HG03159 (cell line): ENCODE measurements around the gene SLC9B1.
"Not testable (repeated sequence)": the region's sequence is repeated elsewhere in the genome, so short reads cannot be mapped to it uniquely, and the experiment has no call there.

Experiments used
- ATAC-seq: cut with Tn5 transposase; IDR thresholded peaks from one replicate; pipeline ENCODE4 v1.9.1; 2021; ENCODE audit warnings: mild to moderate bottlenecking, moderate library complexity; ENCODE audit not compliant: unreplicated experiment

SLC9B1 gene

DNA sequence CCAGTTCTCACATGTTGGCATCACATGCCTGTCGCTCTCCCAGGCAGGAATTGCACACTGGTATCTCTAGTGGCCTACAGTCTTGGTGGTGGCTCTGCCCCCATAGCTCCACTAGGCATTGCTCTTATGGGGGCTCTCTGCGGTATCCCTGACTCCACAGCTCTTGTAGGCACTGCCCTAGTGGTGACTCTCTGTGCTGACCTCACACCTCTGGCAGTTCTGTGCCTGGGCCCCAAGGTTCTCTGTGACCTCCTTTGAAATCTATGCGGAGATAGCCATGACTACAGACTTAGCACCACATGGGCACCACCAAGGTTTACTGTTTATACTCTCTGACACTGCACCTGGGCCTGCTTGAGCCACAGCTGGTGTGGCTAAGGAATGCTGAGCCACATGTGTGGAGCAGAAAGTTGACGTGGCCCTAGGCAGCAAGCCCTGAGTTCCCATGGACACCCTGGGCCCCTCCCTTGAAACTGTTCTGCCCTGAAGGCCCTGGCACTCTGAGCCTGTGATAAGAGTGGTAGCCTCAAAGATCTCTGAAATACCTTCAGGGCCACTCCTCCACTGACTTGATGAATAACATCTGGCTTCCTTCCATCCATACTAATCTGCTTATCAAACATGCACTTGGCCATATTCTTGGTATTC, 8.0 kb downstream of the SLC9B1 start:
- ATAC-seq = no peak

DNA sequence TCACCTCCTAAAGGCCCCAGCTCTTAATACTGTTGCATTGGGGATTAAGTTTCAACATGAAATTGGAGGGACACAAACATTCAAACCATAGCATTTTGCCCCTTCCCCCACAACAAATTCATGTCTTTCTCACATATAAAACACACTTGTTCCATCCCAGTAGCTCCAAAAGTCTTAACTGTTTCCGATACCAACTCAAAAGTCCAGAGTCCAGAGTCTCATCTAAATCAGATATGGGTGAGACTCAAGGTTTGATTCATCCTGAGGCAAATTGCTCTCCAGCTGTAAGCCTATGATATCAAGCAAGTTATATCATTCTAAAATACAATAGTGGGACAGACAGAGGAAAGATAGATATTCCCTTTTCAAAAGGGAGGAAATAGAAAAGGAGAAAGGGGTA, 8.7 kb downstream of the SLC9B1 start:
- ATAC-seq = no peak

DNA sequence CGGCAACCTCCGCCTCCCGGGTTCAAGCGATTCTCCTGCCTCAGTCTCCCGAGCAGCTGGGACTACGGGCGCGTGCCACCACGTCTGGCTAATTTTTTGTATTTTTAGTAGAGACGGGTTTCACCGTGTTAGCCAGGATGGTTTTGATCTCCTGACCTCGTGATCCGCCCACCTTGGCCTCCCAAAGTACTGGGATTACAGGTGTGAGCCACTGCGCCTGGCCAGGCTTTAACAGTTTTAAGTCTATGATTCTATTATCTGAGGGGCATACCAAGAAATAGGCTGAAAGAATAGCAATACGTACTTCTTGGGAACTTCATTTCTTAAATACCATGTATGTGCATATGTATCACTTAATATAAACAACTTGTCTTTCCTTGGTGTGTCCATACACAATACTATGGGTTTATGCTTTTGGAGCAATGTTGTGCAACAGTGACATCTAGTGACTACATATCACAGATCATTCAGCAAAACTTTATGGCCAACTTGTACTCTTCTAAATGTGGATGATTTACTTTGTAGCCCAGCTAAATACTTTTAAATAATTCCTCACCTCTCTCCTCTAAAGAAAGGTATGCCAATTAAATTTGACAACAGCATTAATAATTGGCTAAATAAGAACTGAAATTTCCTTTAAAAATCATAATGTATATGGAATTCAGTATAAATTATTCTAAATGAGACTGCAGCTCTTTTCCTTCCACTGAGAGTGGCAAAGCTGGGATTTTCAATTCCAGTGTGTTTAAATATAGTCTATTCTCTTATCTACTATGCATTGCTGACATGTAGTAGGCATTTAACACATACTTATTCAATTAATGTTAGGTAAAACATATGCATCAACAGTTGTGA, 10.4 kb downstream of the SLC9B1 start:
- peak; percentile 85 for ATAC-seq

DNA sequence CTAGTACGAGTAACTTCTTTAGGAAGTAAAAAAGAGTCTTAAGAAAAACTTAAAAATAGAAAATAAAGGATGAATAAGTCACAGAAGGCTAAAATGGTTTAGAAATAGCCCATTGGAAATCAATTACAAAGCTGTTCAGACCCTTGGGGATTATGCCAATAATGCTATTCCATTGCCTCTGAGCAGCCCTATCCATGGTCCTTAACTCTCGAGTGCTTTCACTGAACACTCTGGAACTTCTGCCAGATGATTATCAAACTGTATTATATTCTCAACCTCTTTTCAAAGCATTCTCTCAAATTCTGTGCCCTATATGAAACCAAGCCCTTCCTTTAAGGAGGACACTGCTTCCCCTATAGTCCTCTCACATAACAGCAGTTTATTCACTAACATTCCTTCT, 17.0 kb downstream of the SLC9B1 start:
- ATAC-seq = no peak

DNA sequence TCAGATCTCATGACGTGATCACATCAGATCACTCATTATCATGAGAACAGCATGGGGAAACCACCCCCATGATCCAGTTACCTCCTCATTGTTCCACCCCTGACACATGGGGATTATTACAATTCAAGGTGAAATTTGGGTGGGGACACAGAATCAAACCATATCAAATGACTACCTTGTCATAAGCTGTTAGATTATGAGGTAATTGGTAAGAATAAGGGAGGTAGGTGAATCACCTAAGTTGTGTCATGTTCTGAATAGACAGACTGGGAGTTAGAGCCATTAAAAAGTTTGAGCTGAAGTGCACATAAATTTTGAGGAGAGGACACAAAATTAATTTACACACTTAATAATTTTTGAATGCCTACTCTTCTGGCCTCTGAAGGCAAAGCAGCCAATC, 24.7 kb downstream of the SLC9B1 start:
- ATAC-seq = no peak

DNA sequence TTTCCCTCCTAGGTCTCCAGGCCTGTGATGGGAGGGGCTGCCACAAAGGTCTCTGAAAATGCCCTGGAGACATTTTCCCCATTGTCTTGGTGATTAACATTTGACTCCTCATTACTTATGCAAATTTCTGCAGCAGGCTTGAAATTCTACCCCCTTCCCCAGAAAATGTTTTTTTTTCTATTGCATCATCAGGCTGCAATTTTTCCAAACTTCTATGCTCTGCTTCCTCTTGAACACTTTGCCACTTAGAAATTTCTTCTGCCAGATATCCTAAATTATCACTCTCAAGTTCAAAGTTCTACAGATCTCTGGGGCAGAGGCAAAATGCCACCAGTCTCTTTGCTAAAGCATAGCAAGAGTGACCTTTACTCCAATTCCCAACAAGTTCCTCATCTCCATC, 25.5 kb downstream of the SLC9B1 start:
- not testable (repeated sequence) for ATAC-seq

DNA sequence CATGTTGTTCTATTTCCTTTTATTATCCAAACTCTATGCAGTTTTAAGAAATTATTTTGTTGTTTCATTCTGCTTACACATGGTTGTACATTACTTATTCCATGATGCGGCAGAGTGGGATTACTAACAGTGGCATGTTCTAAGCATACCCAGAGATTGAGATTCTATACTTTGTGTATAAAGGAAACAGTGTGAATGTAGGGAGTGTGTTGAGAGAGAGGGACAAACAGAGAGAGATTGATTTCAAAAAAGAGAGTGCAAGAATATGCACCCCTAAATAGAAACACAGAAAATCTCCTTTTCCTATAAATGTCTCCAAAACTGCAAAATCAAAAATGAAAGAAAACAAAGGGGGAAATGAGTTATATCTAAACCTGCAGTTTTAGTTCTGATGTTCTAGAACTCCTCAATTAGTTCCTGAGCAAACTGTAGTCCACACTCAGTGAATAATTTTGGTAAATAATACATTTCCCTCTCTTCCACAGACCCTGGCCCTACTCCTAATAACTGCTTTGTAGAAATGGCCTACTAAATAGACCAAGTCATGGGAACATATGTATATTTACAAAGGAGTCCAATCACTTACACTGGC, 31.0 kb downstream of the SLC9B1 start:
- ATAC-seq = no peak

DNA sequence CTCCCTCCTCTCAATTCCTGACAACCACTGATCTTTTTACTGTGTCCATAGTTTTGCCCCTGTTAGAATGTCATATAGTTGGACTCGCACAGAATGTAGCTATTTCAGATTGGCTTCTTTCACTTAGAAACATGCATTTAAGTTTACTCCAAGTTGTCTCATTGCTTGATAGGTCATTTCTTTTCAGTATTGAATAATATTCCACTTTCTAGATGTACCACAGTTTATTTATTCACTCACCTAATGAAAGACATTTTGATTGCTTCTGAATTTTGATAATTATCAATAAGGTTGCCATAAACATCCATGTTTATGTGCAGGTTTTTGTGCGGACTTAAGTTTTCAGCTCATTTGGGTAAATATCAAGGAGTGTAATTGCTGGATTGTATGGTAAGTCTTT, 38.5 kb downstream of the SLC9B1 start:
- ATAC-seq = no peak

DNA sequence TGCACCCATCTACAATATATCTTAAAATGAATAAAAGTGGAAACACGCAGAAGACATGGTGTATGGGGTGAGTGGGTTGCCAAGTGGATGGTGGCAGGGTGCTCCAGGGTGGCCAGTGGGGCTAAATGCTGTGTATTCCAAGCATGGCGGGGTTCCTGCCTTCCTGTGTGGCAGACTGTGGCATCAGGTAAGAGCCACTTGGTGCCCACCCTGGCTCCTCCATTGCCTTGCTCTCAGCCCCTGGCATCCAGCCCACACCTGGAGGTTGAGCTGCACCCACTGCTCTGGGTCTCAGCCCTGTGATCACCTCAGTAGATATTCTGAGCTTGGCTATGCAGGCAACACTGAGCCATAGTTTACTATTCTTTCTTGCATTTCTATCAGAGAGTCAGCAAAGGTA, 57.7 kb downstream of the SLC9B1 start:
- not testable (repeated sequence) for ATAC-seq

DNA sequence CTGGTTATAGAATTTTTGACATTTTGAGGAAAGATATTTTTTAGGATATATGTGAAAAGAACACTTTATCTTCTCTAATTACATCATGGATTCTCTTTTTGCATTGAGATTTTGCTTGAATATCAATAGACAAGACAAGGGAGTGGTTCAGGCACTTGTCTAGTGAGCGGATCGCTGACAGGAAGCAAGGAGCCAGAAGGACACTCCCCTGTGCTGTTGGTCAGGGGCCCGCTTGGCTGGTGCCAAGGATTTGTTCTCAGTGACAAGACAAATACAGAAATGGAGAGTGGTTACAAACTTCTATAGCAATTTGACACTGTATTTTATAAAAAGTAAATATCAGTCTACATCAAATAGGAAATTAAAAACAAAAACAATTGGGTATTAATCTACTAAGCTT, 60.0 kb downstream of the SLC9B1 start:
- ATAC-seq = no peak

DNA sequence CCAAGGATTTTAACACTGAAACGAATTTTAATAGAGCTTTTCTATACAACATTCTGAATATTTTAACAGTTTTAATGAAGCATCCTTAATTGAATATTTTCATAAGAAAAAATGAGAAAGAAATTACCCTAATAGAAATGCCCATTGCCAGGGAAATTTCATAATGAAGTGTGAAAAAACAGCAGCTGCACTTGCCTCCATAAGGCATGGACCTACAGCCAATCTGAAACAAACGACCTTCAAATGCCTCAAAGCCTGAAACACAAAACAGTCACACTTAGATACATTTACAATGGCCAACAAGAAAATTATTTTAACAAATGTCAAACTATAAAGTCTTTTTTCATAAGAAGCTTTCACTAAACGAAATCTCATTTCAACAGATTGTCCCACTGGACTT, 74.4 kb downstream of the SLC9B1 start:
- ATAC-seq = no peak

DNA sequence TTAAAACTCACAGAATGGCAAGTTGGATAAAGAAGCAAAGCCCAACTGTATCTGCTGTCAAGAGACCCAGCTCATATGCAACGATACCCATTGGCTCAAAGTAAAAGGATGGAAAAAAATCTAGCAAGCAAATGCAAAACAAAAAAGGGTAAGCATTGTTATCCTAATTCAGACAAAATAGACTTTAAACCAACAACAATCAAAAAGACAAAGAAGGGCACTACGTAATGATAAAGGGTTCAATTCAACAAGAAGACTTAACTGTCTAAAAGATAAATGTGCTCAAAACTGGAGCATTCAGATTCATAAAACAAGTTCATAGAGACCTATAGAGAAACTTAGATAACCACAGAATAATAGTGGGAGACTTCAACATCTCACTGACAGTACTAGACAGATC, 81.4 kb downstream of the SLC9B1 start:
- ATAC-seq = not testable (repeated sequence)

DNA sequence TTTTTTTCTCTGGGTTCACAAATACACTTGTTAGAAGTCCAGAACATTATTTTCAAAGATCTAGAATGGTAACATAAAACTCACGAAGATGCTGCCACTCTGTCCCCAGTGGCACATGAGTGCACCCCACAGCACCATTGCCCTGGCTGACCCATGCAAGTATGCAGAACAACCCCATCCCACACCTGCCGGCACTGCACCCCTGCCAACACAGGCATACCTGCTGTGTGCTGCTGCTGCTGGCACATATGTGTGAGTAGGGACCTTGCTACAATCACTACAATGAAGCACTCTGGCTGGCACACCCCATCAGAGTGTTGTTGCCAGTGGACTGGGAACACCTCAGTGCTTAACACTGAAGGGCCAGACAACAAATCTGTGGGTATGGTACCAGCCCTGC, 83.8 kb downstream of the SLC9B1 start:
- ATAC-seq = no peak

DNA sequence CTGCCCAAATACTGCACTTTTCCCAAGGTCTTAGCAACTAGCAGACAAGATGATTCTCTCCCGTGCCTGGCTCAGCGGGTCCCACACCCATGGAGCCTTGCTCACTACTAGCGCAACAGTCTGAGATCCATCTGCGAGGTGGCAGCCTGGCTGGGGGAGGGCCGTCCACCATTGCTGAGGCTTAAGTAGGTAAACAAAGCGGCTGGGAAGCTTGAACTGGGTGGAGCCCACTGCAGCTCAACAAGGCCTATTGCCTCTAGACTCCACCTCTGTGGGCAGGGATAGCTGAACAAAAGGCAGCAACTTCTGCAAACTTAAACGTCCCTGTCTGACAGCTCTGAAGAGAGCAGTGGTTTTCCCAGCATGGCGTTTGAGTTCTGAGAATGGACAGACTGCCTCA, 99.8 kb downstream of the SLC9B1 start:
- not testable (repeated sequence) for ATAC-seq

DNA sequence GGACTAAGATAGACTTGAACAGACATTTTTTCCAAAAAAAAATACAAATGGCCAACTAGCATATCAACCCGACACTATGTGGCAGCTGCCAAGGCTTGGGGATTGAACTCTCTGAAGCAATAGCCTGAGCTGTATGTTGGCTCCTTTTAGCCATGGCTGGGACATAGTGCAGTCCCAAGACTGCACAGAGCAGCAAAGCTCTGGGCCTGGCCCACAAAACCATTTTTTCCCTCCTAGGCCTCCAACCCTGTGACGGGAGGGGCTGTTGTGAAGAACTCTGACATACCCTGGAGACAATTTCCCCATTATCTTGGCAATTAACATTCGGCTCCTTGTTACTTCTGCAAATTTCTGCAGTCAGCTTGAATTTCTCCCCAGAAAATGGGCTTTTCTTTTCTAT, 100.6 kb downstream of the SLC9B1 start:
- ATAC-seq = no peak

DNA sequence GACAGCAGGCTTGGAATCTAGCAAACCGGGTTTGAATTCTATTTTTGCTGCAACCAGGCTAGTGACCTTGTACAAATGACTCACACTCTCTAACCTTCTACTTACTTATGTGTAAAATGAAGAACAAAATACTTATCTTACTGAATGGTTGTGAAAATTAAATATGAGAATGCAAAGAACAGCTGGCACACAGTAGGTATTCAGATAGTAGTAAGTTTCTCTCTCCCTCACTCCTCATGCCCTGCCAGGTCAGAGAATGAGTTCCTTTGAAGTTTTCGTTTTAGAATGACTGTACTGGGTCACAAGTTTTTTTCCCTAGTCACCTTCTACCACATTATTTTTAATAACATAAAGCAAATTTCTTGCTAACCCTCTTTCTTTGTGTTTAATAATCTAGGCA, 117.7 kb downstream of the SLC9B1 start:
- ATAC-seq = no peak

DNA sequence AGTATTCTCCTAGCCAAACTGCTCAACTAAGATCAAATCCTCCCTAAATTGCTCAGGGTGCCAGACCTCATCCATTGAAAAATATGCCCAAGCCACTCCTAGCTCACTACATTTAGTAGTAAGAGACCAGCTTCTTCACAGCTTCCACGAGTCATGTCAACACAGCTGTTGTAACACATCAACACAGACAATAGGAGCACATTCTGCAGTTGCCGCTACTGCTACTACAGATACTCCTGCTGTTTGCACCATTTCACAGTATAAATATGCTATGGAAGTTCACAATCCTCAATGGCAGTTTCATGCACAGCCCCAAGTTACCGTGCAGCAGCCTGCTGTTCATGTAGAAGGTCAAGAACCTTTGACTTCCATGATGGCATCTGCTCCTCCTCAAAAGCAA, 121.9 kb downstream of the SLC9B1 start:
- ATAC-seq = not testable (repeated sequence)

DNA sequence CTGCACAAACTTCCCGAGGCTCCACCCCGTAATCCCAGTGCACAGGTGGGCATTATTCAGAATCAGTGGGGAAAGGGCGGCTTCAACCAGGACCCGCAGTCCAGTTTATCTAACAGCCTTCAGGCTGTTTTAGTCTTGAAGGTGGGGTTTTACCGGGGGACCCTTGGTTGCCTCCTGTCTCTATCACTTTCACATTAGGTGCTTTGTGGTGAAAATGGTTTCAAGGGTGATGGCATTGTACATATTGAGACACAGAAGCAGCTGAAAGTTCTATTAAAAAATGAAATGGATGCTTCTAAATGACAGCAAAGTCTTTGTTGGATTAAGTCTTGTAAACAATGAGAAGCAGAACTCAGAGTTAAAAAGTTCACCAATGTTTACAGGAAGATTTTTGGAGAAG, 123.0 kb downstream of the SLC9B1 start:
- not testable (repeated sequence) for ATAC-seq

DNA sequence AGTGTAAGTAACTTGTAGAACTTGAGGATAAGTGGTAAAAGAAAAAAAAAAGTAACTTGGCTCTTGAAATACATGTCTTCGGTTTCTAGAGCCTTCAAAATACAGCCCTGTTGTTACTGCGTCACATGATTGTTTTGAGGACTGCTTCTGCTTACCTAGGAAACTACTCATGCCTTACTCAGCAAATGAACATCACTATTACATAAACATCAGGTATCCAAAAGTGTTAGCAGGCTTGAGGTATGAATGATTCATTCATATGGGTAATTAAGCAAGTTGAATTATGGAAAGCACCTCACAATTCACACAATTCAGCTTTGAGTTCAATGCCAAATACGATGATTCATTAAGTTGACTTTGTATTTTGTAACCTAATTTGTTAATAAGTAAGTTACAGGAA, 129.6 kb downstream of the SLC9B1 start:
- ATAC-seq = not testable (repeated sequence)

DNA sequence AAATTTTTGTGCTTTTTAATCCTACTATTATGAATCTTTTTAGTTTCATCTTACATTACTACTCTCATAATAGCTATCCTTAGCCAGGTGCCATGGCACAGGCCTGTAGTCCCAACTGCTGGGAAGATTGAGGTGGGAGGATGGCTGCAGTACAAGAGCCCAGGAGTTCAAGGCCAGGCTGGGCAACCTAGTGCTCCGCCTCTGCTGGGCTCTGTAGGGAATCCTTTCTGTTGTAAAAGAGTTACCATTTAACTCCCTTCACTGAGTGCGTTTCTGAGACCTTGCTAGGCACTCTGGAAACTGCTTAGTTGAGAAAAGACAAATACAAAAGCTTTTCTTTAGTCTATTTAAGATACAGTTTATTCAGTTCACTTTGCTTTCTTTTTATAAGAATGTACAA, 130.9 kb downstream of the SLC9B1 start:
- not testable (repeated sequence) for ATAC-seq

DNA sequence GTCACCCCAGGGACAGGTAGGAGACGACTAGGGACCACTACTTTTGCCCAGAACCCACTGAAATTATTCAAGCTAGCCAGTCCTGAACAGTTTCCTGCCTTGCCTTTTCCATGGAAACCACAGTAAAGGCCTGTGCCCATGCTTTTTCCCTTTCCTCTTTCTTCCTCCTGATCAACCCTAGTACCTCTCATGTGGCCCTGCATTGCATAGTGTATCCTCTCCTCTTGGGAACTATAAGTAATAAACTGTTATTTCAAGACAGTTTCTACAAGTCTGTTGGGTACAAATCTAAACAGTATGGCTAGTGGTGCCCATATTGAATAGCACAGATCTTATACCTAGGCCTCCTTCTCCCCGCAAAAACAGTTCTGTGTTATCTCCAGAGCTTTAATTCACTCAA, 136.2 kb downstream of the SLC9B1 start:
- ATAC-seq = no peak

DNA sequence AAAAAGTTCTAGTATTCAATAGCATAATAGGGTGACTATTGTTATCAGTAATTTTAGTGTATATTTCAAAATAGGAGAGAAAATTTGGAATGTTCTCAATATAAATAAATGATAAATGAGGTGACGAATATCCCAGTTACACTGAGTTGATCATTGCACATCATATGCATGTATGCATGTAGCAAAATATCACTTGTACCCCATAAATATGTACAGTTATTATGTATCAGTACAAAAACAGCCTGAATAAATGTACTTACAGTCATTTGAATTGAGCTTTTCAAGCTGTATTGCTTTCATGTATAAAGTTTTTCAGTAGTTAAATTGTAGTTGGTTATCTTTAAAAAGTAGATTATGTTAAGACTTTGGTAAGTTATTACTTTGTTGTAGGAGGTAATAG, 138.2 kb downstream of the SLC9B1 start:
- ATAC-seq = no peak
